Transverse colon (tissue), 4 donors: ENCODE measurements around the gene SRRT. TPM values are rescaled to one million over a fixed set of nuclear protein-coding genes. Genes with fewer than 3 reads are reported as not detected.
A peak's percentile ranks its signal among the peaks of the same experiment; 100 is the strongest.
"Not testable (repeated sequence)": the region's sequence is repeated elsewhere in the genome, so short reads cannot be mapped to it uniquely, and the experiment has no call there.

Source experiments
- DNase-seq: peaks from one replicate; pipeline ENCODE4 v3.0.0-alpha.2; 2019
- H3K27ac ChIP-seq, 4 donors: fragments of 200-600 bp; sonication (generic); 2 replicates each; pipeline ENCODE4 v1.5.1; 2016 to 2018; ENCODE audit warnings: inconsistent platforms in 4 of 4
- H3K27me3 ChIP-seq: fragments of 200-600 bp; sonication (generic); 2 replicates; pipeline ENCODE4 v1.5.1; 2017; ENCODE audit warnings: inconsistent platforms
- H3K36me3 ChIP-seq, 4 donors: fragments of 200-600 bp; sonication (generic); 2 replicates each; pipeline ENCODE4 v1.5.1; 2017 to 2019; ENCODE audit warnings: inconsistent platforms in 4 of 4
- H3K4me1 ChIP-seq, 4 donors: fragments of 200-600 bp; sonication (generic); 2 replicates each; pipeline ENCODE4 v1.5.1; 2017 to 2020; ENCODE audit warnings: inconsistent platforms in 4 of 4
- H3K4me3 ChIP-seq, 4 donors: fragments of 200-600 bp; sonication (generic); 1 replicate in 1 of 4; 2 replicates in 3 of 4; pipeline versions ENCODE4 v1.5.1 to v1.6.1; 2017 to 2019; ENCODE audit warnings: inconsistent platforms in 4 of 4
- H3K9me3 ChIP-seq, 2 donors: fragments of 200-600 bp; sonication (generic); 2 replicates each; pipeline ENCODE4 v1.5.1; 2017 to 2019; ENCODE audit warnings: inconsistent platforms in 2 of 2
- EP300 ChIP-seq: sonication (generic); formaldehyde crosslinking; IDR thresholded peaks from one replicate; pipeline ENCODE4 v1.6.1; 2017; ENCODE audit warnings: antibody characterized with exemption, low read depth
- POLR2A ChIP-seq: fragments of 450-650 bp; IDR thresholded peaks from one replicate; pipeline ENCODE4 v1.6.1; 2016; ENCODE audit warnings: antibody characterized with exemption, mild to moderate bottlenecking, moderate library complexity
- POLR2AphosphoS5 ChIP-seq, 3 donors: sonication (generic); formaldehyde crosslinking; IDR thresholded peaks; one replicate each; pipeline ENCODE4 v1.6.1; 2016; ENCODE audit warnings: antibody characterized with exemption in 3 of 3
- WGBS, 2 donors: methylation state at CpG; one replicate each; pipeline ENCODE4 v1.1.5; 2018; ENCODE audit warnings: low coverage in 1 of 2; 5-methylcytosine and 5-hydroxymethylcytosine counted together
- in situ Hi-C, 4 donors: fragments of 200-750 bp; cut with MboI; loops; one replicate each; pipeline versions ENCODE4 v1.15.0 to v1.15.1; 2017; ENCODE audit warnings: low sequenced_read_pairs in 3 of 4, low pct_ligation_motif_present in 1 of 4, low pct_unique_long_range_greater_than_20kb in 1 of 4
- intact Hi-C: fragments of 100-400 bp; cut with DNase I; formaldehyde crosslinking; loops from one replicate; pipeline ENCODE4 v1.15.1; 2023; ENCODE audit warnings: low total_unique reads
- total RNA-seq, 4 donors: library from RNA; depleted of rRNA; stranded (reverse); fragments of >200 nt; gene quantifications; one replicate each; pipeline ENCODE4 v1.1.0, GENCODE V29; 2016
- TF ChIP-seq, protein P1 (sequence below), 5 experiments: fragments of 200-600 bp in 3 of 5; fragments of 450-650 bp in 2 of 5; sonication (generic) in 3 of 5; IDR thresholded peaks; 1 replicate in 2 of 5; 2 replicates in 3 of 5; pipeline ENCODE4 v1.5.1; 2016 to 2017; ENCODE audit warnings: antibody characterized with exemption in 5 of 5, inconsistent platforms in 3 of 5, mild to moderate bottlenecking in 2 of 5, moderate library complexity in 1 of 5

The SRRT gene
- total RNA-seq, 4 donors from 2014 or later = 64.6 to 217 (median 103) TPM

DNA sequence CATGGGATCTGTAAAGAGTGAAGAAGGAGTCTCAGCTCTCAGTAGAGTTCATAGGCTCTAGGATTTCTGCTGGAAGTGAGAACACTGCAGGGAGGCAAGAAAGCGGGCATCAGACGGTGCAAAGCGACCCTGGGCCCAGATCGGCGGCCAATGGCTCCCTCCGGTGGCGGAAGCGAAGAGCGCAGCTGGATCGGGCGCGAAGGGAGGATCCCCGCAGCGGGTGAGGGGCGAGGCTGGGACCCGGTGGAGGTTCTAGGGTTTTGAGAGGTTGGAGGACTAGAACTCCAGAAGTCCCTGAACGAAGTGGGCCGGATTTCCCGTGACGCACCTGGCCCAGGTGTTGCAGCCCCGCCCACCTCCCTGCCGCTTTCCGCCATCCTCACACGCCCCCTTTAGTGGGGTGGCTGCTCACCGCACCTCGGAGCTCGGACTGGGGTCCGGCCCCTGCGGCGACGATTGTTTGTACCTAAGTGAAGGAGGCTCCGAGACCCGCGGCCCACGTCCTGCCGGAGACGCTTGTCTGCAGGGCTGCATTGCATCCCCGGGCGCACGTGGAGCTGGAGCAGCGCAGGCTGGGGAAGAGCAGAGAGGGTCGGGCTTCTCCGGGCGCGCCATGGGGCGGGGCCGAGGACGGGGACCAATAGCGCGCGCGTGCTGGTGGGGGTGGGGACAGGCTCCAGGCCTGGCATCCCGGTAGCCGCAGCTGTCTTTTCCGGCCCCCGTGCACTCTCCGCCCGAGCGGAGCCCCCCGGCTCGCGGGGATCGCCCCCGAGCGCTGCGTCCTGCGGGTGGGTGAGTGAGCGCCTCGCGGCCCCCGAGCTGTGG lies 22.6 kb upstream of the SRRT start, which contains the start of gene SLC12A9:
SLC12A9 (plus strand) TSS at position 666 of the 825 bp plus-strand sequence. CDS start 1,485 bp downstream, outside the sequence.
- TF ChIP-seq POLR2A (peak; percentile 53), POLR2AphosphoS5 (IDR thresholded peaks at IDR 0.05) (peak; percentile 14 to 41 (median 40)), EP300 (no peak)
- TF ChIP-seq, protein P1, sequence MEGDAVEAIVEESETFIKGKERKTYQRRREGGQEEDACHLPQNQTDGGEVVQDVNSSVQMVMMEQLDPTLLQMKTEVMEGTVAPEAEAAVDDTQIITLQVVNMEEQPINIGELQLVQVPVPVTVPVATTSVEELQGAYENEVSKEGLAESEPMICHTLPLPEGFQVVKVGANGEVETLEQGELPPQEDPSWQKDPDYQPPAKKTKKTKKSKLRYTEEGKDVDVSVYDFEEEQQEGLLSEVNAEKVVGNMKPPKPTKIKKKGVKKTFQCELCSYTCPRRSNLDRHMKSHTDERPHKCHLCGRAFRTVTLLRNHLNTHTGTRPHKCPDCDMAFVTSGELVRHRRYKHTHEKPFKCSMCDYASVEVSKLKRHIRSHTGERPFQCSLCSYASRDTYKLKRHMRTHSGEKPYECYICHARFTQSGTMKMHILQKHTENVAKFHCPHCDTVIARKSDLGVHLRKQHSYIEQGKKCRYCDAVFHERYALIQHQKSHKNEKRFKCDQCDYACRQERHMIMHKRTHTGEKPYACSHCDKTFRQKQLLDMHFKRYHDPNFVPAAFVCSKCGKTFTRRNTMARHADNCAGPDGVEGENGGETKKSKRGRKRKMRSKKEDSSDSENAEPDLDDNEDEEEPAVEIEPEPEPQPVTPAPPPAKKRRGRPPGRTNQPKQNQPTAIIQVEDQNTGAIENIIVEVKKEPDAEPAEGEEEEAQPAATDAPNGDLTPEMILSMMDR (IDR thresholded peaks at IDR 0.05) = peak; percentile 93 to 96 (median 94)
- Histone ChIP-seq H3K9me3 (no peaks in the 10 kb centered on the region), H3K36me3 (no peaks in the 10 kb centered on the region), H3K27me3 (no peaks in the 10 kb centered on the region), H3K4me1 (peaks cover 0 to 20% (median 14%) of the 10 kb centered on the region in 4 donors), H3K4me3 (peak within 1 kb of the TSS; percentile 49 to 83 (median 68)), H3K27ac (peak within 1 kb of the TSS; percentile 76 to 85 (median 80))
- 0% methylated on average over 69 of the region's 71 CpGs; no CpG with 5 or more reads in 1 of the 2 donors for WGBS, 2 donors
- in situ Hi-C loops = loop anchor here in 3 of 4 donors (5.0 to 25.0 kb wide), 3 partner anchors 50 to 140 kb away; partner anchors contain the start of genes EPO (in 1 of the 3) and POP7 (in 1 of the 3)
- peak; percentile 93 for DNase-seq
- intact Hi-C loops = loop anchor here (2.0 to 10.0 kb wide), 2 partner anchors 53 to 147 kb away; partner anchors contain the start of gene POP7

DNA sequence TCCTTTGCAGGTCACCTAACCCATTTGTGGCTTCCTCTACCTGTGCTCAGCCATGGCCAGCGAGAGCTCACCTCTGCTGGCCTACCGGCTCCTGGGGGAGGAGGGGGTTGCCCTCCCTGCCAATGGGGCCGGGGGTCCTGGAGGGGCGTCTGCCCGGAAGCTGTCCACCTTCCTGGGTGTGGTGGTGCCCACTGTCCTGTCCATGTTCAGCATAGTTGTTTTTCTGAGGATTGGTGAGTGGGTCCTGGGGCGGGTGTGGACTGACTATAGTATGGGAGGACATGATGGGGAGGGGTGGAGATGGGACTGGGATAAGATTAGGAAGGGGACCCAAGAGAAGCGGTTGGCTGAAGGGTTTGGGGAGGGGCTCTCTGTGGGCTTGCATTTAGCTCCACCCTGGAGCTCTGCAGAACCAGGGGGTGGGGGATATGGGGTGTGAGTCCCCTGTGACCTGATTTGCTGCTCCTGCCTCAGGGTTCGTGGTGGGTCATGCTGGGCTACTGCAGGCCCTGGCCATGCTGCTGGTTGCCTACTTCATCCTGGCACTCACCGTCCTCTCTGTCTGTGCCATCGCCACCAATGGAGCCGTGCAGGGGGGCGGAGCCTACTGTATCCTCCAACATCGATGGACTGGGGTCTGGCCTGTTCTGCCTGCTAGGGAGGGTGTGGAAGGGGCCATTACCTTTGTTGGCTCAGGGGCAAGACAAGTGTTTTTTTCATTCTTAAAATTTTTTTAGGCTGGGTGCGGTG lies 20.6 kb upstream of the SRRT start:
- no peaks in the 10 kb centered on the region for H3K36me3 ChIP-seq
- H3K4me1 ChIP-seq = peaks cover 0 to 20% (median 14%) of the 10 kb centered on the region in 4 donors
- H3K4me3 ChIP-seq = no peak overlapping the region
- in situ Hi-C loops = loop anchor here in 3 of 4 donors (5.0 to 25.0 kb wide), 3 partner anchors 52 to 142 kb away; partner anchors contain the start of genes EPO (in 1 of the 3) and POP7 (in 1 of the 3)
- DNase-seq = no peak
- WGBS, 2 donors = 94 to 100% methylated on average over 2 to 12 of the region's 14 CpGs
- H3K27me3 ChIP-seq = no peaks in the 10 kb centered on the region
- H3K27ac ChIP-seq = no peak overlapping the region
- no peaks in the 10 kb centered on the region for H3K9me3 ChIP-seq
- TF ChIP-seq POLR2AphosphoS5 (IDR thresholded peaks at IDR 0.05) (no peak), POLR2A (no peak), EP300 (no peak)
- TF ChIP-seq, protein P1 (IDR thresholded peaks at IDR 0.05) = no peak
- intact Hi-C loops = loop anchor here (10.0 kb wide), 1 partner anchor 150 kb away; the partner anchor contains the start of gene POP7

DNA sequence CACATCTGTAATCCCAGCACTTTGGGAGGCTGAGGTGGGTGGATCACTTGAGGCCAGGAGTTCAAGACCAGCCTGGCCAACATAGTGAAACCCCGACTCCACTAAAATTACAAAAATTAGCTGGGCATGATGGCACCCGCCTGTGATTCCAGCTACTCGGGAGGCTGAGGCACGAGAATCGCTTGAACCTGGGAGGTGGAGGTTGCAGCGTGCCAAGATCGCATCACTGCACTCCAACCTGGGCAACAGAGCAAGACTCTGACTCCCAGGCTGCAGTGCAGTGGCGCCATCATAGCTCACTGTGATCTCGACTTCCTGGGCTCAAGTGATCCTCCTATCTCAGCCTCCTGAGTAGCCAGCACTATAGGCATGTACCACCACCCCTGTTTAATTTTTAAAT lies 20.0 kb upstream of the SRRT start:
- WGBS, 2 donors = 96% methylated on average over 9 of the region's 9 CpGs; no CpG with 5 or more reads in 1 of the 2 donors
- intact Hi-C loops (loop anchor here (10.0 kb wide), 1 partner anchor 150 kb away; the partner anchor contains the start of gene POP7), in situ Hi-C loops (loop anchor here in 3 of 4 donors (5.0 to 25.0 kb wide), 4 partner anchors 53 to 153 kb away; partner anchors contain the start of genes EPO (in 1 of the 3) and POP7 (in 1 of the 3))
- H3K36me3 ChIP-seq, H3K27me3 ChIP-seq, H3K9me3 ChIP-seq, H3K4me3 ChIP-seq, H3K27ac ChIP-seq, DNase-seq: not testable (repeated sequence)
- peaks cover 0 to 20% (median 14%) of the 10 kb centered on the region in 4 donors for H3K4me1 ChIP-seq

DNA sequence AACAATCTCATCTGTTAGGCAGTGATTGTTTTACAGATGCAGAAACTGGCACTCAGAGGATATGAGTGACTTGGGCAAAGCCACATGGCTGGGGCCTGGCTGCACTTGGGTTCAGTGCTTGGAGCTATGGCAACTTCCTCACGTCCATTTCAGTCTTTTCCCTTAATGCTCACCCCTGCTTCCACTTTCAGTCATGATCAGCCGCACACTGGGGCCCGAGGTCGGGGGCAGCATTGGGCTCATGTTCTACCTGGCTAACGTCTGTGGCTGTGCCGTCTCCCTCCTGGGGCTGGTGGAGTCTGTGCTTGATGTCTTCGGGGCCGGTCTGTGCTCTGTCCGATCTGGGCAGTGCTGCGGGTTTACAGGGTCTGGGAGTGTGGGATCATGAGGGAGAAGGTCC lies 19.4 kb upstream of the SRRT start:
- in situ Hi-C loops = loop anchor here in 3 of 4 donors (5.0 to 25.0 kb wide), 3 partner anchors 61 to 153 kb away; partner anchors contain the start of genes EPO (in 1 of the 3) and POP7 (in 1 of the 3)
- 86% methylated on average over 10 of the region's 10 CpGs; no CpG with 5 or more reads in 1 of the 2 donors for WGBS, 2 donors
- intact Hi-C loops = loop anchor here (10.0 kb wide), 1 partner anchor 151 kb away; the partner anchor contains the start of gene POP7
- Histone ChIP-seq H3K4me1 (peaks cover 0 to 20% (median 14%) of the 10 kb centered on the region in 4 donors), H3K27me3 (no peaks in the 10 kb centered on the region), H3K36me3 (no peaks in the 10 kb centered on the region), H3K27ac (no peak overlapping the region), H3K9me3 (no peaks in the 10 kb centered on the region), H3K4me3 (no peak overlapping the region)
- DNase-seq = no peak
- TF ChIP-seq EP300 (no peak), POLR2A (no peak), POLR2AphosphoS5 (IDR thresholded peaks at IDR 0.05) (no peak)
- TF ChIP-seq, protein P1 (IDR thresholded peaks at IDR 0.05) = no peak
